ENCODE results near the gene SERTAD3. TPM values are rescaled to one million over a fixed set of nuclear protein-coding genes. Genes with fewer than 3 reads are reported as not detected.

SERTAD3 gene
- total and polyA plus RNA-seq, 2 donors from 2014 or later = 29.9 to 38.4 TPM

DNA sequence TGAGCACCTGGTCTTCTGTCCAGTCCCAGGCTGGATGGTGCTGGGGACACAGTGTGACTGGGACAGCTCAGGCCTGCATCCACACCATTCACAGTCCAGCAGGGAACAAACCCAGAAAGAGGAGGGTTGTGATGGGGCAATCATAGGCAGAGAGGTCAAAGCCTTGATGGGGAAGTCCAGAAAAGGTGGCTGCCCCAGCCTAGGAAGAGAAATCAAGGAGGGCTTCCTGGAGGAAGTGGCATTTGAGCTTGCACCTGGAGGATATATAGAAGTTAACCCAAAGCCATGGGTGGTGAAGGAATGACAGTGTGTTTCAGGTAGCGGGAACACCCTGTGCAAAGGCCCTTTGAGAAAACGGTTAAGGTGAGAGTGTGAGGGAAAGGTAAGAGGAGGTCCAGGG lies 28.4 kb downstream of the SERTAD3 start:
- no peak for FAIRE-seq
- intact Hi-C loops (cut with DNase I) = no loop called here
- no peaks in the 10 kb centered on the region for H3K36me3 ChIP-seq (ENCODE audit: control insufficient read depth in 2 of 3, insufficient read depth in 3 of 3, low read length in 3 of 3)

GRCh38 chr19:40414542-40415535 lies 29.3 kb downstream of the SERTAD3 start:
- intact Hi-C loops (cut with DNase I) = no loop called here
- Histone ChIP-seq H3K27me3 (ENCODE audit: control insufficient read depth, insufficient read depth, low read length) (no peaks in the 10 kb centered on the region), H3K4me1 (ENCODE audit: control insufficient read depth in 2 of 3, insufficient read depth in 2 of 3, low read depth in 1 of 3, low read length in 3 of 3) (peaks cover 3 to 7% (median 5%) of the 10 kb centered on the region in 3 donors), H3K9ac (ENCODE audit: low read length in 3 of 3) (peak overlapping the region in 1 of 3 donors; percentile 34), H3K36me3 (ENCODE audit: control insufficient read depth in 2 of 3, insufficient read depth in 3 of 3, low read length in 3 of 3) (no peaks in the 10 kb centered on the region), H3K27ac (ENCODE audit: low read depth in 2 of 2, low read length in 2 of 2) (peak overlapping the region in 1 of 2 donors; percentile 32), H3K9me3 (ENCODE audit: control insufficient read depth in 2 of 3, insufficient read depth in 1 of 3, low read length in 3 of 3) (no peaks in the 10 kb centered on the region), H3K4me3 (ENCODE audit: low read length in 3 of 3) (no peak overlapping the region)
- no peak for TF ChIP-seq CTCF (IDR thresholded peaks at IDR 0.05; ENCODE audit: borderline replicate concordance, extremely low read depth, insufficient read depth)
- DNase-seq (peak in 3 of 5 donors; percentile 36 to 70 (median 55)), FAIRE-seq (no peak)

More for the DNA sequence above, 28.4 kb downstream of the SERTAD3 start:
- Histone ChIP-seq H3K27me3 (ENCODE audit: control insufficient read depth, insufficient read depth, low read length) (no peaks in the 10 kb centered on the region), H3K9me3 (ENCODE audit: control insufficient read depth in 2 of 3, insufficient read depth in 1 of 3, low read length in 3 of 3) (no peaks in the 10 kb centered on the region), H3K27ac (ENCODE audit: low read depth in 2 of 2, low read length in 2 of 2) (no peak overlapping the region), H3K9ac (ENCODE audit: low read length in 3 of 3) (no peak overlapping the region), H3K4me3 (ENCODE audit: low read length in 3 of 3) (no peak overlapping the region), H3K4me1 (ENCODE audit: control insufficient read depth in 2 of 3, insufficient read depth in 2 of 3, low read depth in 1 of 3, low read length in 3 of 3) (peaks cover 3 to 7% (median 5%) of the 10 kb centered on the region in 3 donors)
- DNase-seq = no peak
- no peak for TF ChIP-seq CTCF (IDR thresholded peaks at IDR 0.05; ENCODE audit: borderline replicate concordance, extremely low read depth, insufficient read depth)

GRCh38 chr19:40413291-40413845 lies 30.8 kb downstream of the SERTAD3 start, which contains the start of gene PRX:
Gene PRX, minus strand, starts transcription at chr19:40413378. Its CDS starts 5,446 bp downstream, at chr19:40407932.
- FAIRE-seq (no peak), DNase-seq (peak in 2 of 5 donors; percentile 48 to 74)
- H3K27ac ChIP-seq (ENCODE audit: low read depth in 2 of 2, low read length in 2 of 2) = peak within 1 kb of the TSS in 1 of 2 donors; percentile 36
- no peaks in the 10 kb centered on the region for H3K9me3 ChIP-seq (ENCODE audit: control insufficient read depth in 2 of 3, insufficient read depth in 1 of 3, low read length in 3 of 3)
- peaks cover 3 to 7% (median 5%) of the 10 kb centered on the region in 3 donors for H3K4me1 ChIP-seq (ENCODE audit: control insufficient read depth in 2 of 3, insufficient read depth in 2 of 3, low read depth in 1 of 3, low read length in 3 of 3)
- no peaks in the 10 kb centered on the region for H3K27me3 ChIP-seq (ENCODE audit: control insufficient read depth, insufficient read depth, low read length)
- no peak for TF ChIP-seq CTCF (IDR thresholded peaks at IDR 0.05; ENCODE audit: borderline replicate concordance, extremely low read depth, insufficient read depth)
- peak within 1 kb of the TSS in 2 of 3 donors; percentile 3 to 37 for H3K4me3 ChIP-seq (ENCODE audit: low read length in 3 of 3)
- intact Hi-C loops (cut with DNase I) = no loop called here
- no peaks in the 10 kb centered on the region for H3K36me3 ChIP-seq (ENCODE audit: control insufficient read depth in 2 of 3, insufficient read depth in 3 of 3, low read length in 3 of 3)
- H3K9ac ChIP-seq (ENCODE audit: low read length in 3 of 3) = peak within 1 kb of the TSS in 2 of 3 donors; percentile 9 to 63

Measured in kidney (tissue), 14 donors.